Colonic mucosa (tissue), 4 donors: ENCODE results near the gene ACTR1B. TPM values are rescaled to one million over a fixed set of nuclear protein-coding genes. Genes with fewer than 3 reads are reported as not detected.
A peak's percentile ranks its signal among the peaks of the same experiment; 100 is the strongest.
"Not testable (repeated sequence)": the region's sequence is repeated elsewhere in the genome, so short reads cannot be mapped to it uniquely, and the experiment has no call there.

Experiments
- DNase-seq: peaks from one replicate; pipeline ENCODE4 v3.0.0-alpha.2; 2020
- H3K27ac ChIP-seq: fragments of 200-600 bp; one replicate; pipeline ENCODE4 v1.8.0; 2021
- H3K27me3 ChIP-seq: fragments of 200-600 bp; one replicate; pipeline ENCODE4 v1.8.0; 2021
- H3K36me3 ChIP-seq: fragments of 200-600 bp; one replicate; pipeline ENCODE4 v1.8.0; 2021
- H3K4me1 ChIP-seq: fragments of 200-600 bp; one replicate; pipeline ENCODE4 v1.8.0; 2021; ENCODE audit warnings: mild to moderate bottlenecking
- H3K4me3 ChIP-seq: fragments of 200-600 bp; one replicate; pipeline ENCODE4 v1.8.0; 2021
- H3K9ac ChIP-seq, 2 donors: one replicate each; pipeline ENCODE4 v1.7.0; 2013; ENCODE audit warnings: control low read depth in 2 of 2, low read depth in 2 of 2, low read length in 2 of 2
- H3K9me3 ChIP-seq: fragments of 200-600 bp; one replicate; pipeline ENCODE4 v1.8.0; 2021
- intact Hi-C: fragments of 100-400 bp; cut with DNase I; formaldehyde crosslinking; loops from one replicate; pipeline ENCODE4 v1.14.1; 2022
- total RNA-seq, 2 donors: library from RNA; stranded (reverse); fragmentation: NEBNext Ultra II Directional in 1 of 2; extraction: Animal tissue kit (Norgen Biotek cat#: 25700) in 1 of 2; gene quantifications; one replicate each; pipeline ENCODE4 v1.2.1, GENCODE V29; 2021
- TF ChIP-seq, protein P1 (sequence below): fragments of 200-600 bp; IDR thresholded peaks from one replicate; pipeline ENCODE4 v1.8.0; 2022; ENCODE audit warnings: antibody characterized with exemption, mild to moderate bottlenecking
- donor health status: healthy.
- donor health status: DM: no; HTN: no; CAD: no.
- donor health status: DM: no; HTN: no; CAD: no.

Gene ACTR1B
- total RNA-seq, 2 donors from 2014 or later: 71.3 to 82.9 TPM

- Histone ChIP-seq H3K27me3 (no peaks in the 10 kb centered on the region), H3K36me3 (no peaks in the 10 kb centered on the region), H3K4me3 (no peak overlapping the region), H3K9ac (no peak overlapping the region), H3K9me3 (no peaks in the 10 kb centered on the region), H3K4me1 (no peaks in the 10 kb centered on the region), H3K27ac (no peak overlapping the region)
- intact Hi-C loops: no loop called here
- DNase-seq: no peak
- TF ChIP-seq, protein P1, sequence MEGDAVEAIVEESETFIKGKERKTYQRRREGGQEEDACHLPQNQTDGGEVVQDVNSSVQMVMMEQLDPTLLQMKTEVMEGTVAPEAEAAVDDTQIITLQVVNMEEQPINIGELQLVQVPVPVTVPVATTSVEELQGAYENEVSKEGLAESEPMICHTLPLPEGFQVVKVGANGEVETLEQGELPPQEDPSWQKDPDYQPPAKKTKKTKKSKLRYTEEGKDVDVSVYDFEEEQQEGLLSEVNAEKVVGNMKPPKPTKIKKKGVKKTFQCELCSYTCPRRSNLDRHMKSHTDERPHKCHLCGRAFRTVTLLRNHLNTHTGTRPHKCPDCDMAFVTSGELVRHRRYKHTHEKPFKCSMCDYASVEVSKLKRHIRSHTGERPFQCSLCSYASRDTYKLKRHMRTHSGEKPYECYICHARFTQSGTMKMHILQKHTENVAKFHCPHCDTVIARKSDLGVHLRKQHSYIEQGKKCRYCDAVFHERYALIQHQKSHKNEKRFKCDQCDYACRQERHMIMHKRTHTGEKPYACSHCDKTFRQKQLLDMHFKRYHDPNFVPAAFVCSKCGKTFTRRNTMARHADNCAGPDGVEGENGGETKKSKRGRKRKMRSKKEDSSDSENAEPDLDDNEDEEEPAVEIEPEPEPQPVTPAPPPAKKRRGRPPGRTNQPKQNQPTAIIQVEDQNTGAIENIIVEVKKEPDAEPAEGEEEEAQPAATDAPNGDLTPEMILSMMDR: no peak
Measured at GRCh38 chr2:97673182-97673914, 9.5 kb upstream of the ACTR1B start.

DNA sequence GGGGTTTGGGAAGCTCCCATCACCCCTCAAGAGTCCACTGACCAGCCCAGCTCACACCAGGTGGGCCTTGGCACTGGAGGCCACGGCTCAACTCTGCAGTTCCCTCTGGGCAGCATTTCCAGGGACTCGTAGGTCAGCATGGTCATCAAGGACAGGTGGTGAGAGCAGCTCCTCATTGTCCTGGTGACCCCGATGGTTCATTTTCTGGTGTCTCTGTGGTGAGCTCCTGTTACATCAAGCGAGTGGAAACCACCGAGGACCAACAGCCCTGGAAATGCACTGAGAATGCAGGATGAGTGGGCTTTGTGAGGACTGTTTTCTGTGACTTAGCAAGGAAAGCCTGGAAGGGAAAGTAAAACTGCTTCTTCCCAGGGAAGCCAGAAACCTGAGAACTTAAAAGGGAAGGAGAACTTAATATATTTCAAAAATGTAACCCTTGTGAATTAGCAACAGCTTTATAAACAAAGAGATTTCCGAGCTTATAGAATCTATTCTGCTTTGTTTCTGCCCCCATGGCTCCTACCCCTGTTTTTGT, 8.8 kb upstream of the ACTR1B start:
- H3K36me3 ChIP-seq, H3K27ac ChIP-seq, H3K9ac ChIP-seq, H3K27me3 ChIP-seq, DNase-seq, H3K4me1 ChIP-seq, intact Hi-C loops, H3K4me3 ChIP-seq, H3K9me3 ChIP-seq: not testable (repeated sequence)

GRCh38 chr2:97671526-97671925, 7.7 kb upstream of the ACTR1B start:
- no peak overlapping the region for H3K27ac ChIP-seq
- no peaks in the 10 kb centered on the region for H3K4me1 ChIP-seq
- TF ChIP-seq, protein P1: no peak
- no peaks in the 10 kb centered on the region for H3K36me3 ChIP-seq
- H3K4me3 ChIP-seq: no peak overlapping the region
- no peaks in the 10 kb centered on the region for H3K9me3 ChIP-seq
- DNase-seq: no peak
- intact Hi-C loops: no loop called here
- H3K27me3 ChIP-seq: no peaks in the 10 kb centered on the region
- H3K9ac ChIP-seq: no peak overlapping the region

GRCh38 chr2:97670471-97670870, 6.6 kb upstream of the ACTR1B start:
- Histone ChIP-seq H3K9ac (no peak overlapping the region), H3K27me3 (no peaks in the 10 kb centered on the region), H3K4me1 (no peaks in the 10 kb centered on the region), H3K4me3 (no peak overlapping the region), H3K9me3 (no peaks in the 10 kb centered on the region), H3K36me3 (no peaks in the 10 kb centered on the region), H3K27ac (no peak overlapping the region)
- DNase-seq: no peak
- intact Hi-C loops: no loop called here
- TF ChIP-seq, protein P1: no peak

DNA sequence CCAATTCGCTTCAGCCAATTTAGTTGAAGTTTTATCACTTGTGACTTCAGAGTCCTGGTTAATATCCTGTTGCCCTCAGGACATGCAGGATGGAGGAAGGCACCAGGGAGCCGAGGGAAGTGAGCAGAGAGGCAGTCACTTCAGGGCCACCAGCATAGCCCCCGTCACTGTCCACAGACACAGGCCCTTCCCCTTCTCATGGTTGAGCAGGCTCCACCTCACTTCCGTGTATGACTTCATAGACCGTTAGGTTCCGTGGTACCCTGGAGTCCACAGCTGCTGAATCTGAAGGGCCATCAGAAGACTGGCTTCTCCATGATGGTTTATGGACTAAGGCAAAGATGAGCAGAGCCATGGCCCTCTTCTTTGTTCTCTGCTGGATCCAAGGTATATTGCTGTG, 5.6 kb upstream of the ACTR1B start, which contains the start of gene C2orf92:
C2orf92 (plus strand) TSS at position 266 of the 400 bp plus-strand sequence; CDS start at position 342, 76 bp downstream.
- TF ChIP-seq, protein P1: no peak
- intact Hi-C loops: no loop called here
- no peaks in the 10 kb centered on the region for H3K36me3 ChIP-seq
- no peaks in the 10 kb centered on the region for H3K27me3 ChIP-seq
- H3K27ac ChIP-seq: no peak within 1 kb of the TSS
- H3K4me3 ChIP-seq: no peak within 1 kb of the TSS
- no peaks in the 10 kb centered on the region for H3K9me3 ChIP-seq
- no peak for DNase-seq
- H3K9ac ChIP-seq: no peak within 1 kb of the TSS
- no peaks in the 10 kb centered on the region for H3K4me1 ChIP-seq

DNA sequence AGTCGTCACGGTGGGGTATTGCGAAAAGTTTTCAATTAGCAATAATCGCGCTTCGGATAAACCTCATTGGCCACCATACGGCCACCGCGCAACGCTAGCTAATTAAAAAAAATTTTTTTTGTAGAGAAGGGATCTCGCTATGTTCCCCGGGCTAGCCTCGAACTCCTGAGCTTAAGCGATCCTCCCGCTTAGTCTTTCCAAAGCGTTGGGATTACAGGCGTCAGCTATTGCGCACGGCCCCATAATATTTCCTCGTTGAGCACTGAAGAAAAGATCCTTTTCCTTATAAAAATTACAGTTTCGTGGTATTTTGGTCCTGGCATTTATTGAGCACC, 759 bp upstream of the ACTR1B start:
- peak overlapping the region; percentile 71 for H3K4me3 ChIP-seq
- no peaks in the 10 kb centered on the region for H3K36me3 ChIP-seq
- peak overlapping the region; percentile 100 for H3K27ac ChIP-seq
- no peaks in the 10 kb centered on the region for H3K9me3 ChIP-seq
- peaks cover 8% of the 10 kb centered on the region for H3K4me1 ChIP-seq
- peak; percentile 38 for DNase-seq
- intact Hi-C loops: no loop called here
- TF ChIP-seq, protein P1: no peak
- H3K27me3 ChIP-seq: no peaks in the 10 kb centered on the region
- peak overlapping the region; percentile 84 to 90 for H3K9ac ChIP-seq
